Fibroblast of pulmonary artery (primary cell): ENCODE data around the gene PDCL3.

Source experiments
- DNase-seq: peaks from one replicate; pipeline ENCODE4 v3.0.0-alpha.2; 2010; ENCODE audit warnings: low read depth
- H3K4me3 ChIP-seq: replicated peaks from 2 replicates; pipeline ENCODE4 v1.5.1; 2011; ENCODE audit warnings: low read depth, mild to moderate bottlenecking, control low read depth, low read length, moderate library complexity
- CTCF ChIP-seq: IDR thresholded peaks from 2 replicates; pipeline ENCODE4 v1.5.1; 2011; ENCODE audit warnings: mild to moderate bottlenecking, control low read depth, low read length, inconsistent platforms; ENCODE audit errors: missing control alignments

PDCL3 gene

GRCh38 chr2:100526868-100527267, 35.9 kb upstream of the PDCL3 start:
- TF ChIP-seq CTCF = no peak
- H3K4me3 ChIP-seq = no peak overlapping the region
- no peak for DNase-seq

- TF ChIP-seq CTCF = no peak
- H3K4me3 ChIP-seq = no peak overlapping the region
- DNase-seq = no peak
Measured at GRCh38 chr2:100527440-100528015, 35.3 kb upstream of the PDCL3 start.

- no peak for TF ChIP-seq CTCF
- no peak for DNase-seq
- H3K4me3 ChIP-seq = no peak overlapping the region
Measured at GRCh38 chr2:100529176-100529575, 33.6 kb upstream of the PDCL3 start.

- no peak overlapping the region for H3K4me3 ChIP-seq
- DNase-seq = no peak
- no peak for TF ChIP-seq CTCF
Measured at GRCh38 chr2:100529900-100530299, 32.9 kb upstream of the PDCL3 start.

GRCh38 chr2:100535855-100536254, 26.9 kb upstream of the PDCL3 start:
- no peak for DNase-seq
- no peak overlapping the region for H3K4me3 ChIP-seq
- TF ChIP-seq CTCF = no peak

- H3K4me3 ChIP-seq = no peak overlapping the region
- TF ChIP-seq CTCF = no peak
- no peak for DNase-seq
Measured at GRCh38 chr2:100537918-100538317, 24.9 kb upstream of the PDCL3 start.

GRCh38 chr2:100539221-100539620, 23.6 kb upstream of the PDCL3 start:
- TF ChIP-seq CTCF = no peak
- no peak for DNase-seq
- H3K4me3 ChIP-seq = no peak overlapping the region
